ENCODE data around the gene TFDP2.

GRCh38 chr3:142168514-142168913, 19.2 kb upstream of the TFDP2 start:
- TF ChIP-seq CTCF (IDR thresholded peaks at IDR 0.05) (no peak), POLR2A (IDR thresholded peaks at IDR 0.05) (no peak)
